Renal cortex interstitium (tissue), 11 donors: ENCODE measurements around the gene LBHD1. TPM values are rescaled to one million over a fixed set of nuclear protein-coding genes. Genes with fewer than 3 reads are reported as not detected.
"Not testable (repeated sequence)": the region's sequence is repeated elsewhere in the genome, so short reads cannot be mapped to it uniquely, and the experiment has no call there.

ENCODE experiments used
- DNase-seq, 11 donors: peaks; one replicate each; pipeline ENCODE4 v3.0.0-alpha.2; 2013; ENCODE audit warnings: low read depth in 9 of 11, low spot score in 4 of 11; ENCODE audit errors: extremely low read depth in 1 of 11
- polyA plus RNA-seq, 3 donors: library from polyadenylated mRNA; unstranded; fragments of 120-200 nt; gene quantifications; one replicate each; pipeline ENCODE4 v1.2.1, GENCODE V29; 2013; ENCODE audit not compliant: insufficient read length in 3 of 3

The LBHD1 gene
- polyA plus RNA-seq, 3 donors, result 6.3 to 6.8 (median 6.4) TPM

DNA sequence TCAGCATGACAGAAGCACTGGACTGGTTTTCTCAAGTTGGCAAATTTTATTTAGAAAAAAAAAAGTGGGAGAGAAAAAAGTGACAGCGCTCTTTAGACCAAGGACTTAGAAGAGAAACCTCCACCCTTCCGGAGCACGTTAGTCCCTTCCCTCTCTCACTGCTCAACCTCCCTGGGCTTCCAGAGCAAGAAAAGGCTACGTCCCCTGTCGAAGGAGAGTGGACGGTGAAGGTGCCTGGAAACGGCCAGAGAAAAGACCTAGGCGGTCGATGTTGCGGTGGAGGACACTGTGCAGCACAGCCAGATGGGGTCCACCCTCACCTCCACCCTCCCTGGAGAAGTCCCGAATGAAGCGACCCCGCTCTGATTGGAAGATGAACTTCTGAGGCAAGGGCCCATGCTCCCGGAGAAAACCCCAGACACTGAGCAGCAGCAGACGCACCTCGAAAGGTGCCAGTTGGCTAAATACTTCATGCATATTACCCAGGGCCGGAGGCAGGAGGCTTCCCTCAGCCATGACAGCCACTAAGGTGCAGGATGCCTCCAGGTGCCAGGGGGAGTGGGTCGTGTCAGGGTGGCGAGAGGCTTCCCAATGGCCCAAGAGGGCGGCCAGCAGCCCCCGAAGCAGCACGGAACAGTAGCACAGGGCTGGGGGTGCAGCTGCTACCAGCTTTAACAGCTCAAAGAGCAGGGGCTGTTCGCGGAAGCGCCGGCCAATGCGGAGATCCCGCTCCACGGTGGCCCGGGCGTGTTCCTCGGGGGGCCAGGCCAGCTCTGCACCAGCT is 25.1 kb downstream of the LBHD1 start:
- DNase-seq, result no peak

GRCh38 chr11:62645946-62646824 is 25.9 kb downstream of the LBHD1 start, which contains the start of gene GANAB:
GANAB (minus strand) TSS chr11:62646613; CDS start chr11:62646599, 14 bp downstream.
- peak; percentile 91 to 99 (median 98) for DNase-seq

DNA sequence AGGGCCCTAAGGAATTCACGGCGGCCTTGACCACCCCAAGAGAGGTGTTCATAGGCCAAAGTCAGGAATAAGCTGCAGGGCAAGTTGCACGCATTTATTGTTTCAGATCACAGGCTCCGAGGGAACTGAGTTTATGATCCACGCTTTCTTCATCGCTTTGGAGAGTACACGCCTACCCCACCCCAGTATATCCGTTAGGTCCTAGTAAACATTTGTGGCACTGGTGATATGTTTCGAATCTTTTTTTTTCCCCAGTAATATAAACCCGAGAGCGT is 26.5 kb downstream of the LBHD1 start:
- DNase-seq, result no peak

- DNase-seq, result no peak
Measured at GRCh38 chr11:62644220-62644619, 27.8 kb downstream of the LBHD1 start.

DNA sequence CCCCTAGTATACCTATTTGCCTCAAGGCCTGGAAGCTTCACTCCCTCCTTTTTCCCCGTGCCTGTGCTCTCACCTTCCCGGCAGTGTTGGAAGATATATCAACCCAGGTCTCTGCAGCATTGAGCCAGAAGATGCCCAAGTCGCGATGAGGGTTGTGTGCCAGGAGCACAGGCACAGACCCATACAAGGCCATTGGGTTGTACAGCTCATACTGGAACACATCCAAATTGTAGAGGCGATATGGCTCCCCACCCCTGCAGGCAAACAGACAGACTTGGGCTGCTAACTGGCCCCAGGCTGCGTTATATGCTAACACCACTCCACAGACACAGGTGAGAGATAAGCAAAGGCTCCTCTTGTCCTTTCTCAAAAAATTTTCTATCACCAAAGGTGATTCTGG is 39.6 kb downstream of the LBHD1 start:
- no peak for DNase-seq

DNA sequence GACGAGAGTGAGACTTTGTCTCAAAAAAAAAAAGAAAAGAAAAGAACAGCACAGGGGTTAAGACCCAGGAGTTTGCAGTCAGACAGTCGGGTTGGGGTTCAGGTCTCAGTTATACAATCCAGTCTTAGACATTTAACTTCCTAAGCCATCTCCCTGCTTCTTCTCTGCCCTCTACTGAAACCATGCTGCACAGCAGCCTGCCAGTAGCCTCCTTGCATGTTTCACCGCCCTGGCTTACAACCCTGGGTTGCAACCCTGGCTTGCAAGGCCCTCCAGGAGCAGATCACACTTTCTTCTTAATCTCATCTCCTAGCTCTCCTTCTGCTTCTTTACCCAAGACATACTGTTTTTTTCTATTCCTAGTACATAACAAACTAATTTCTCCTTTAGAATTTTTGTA is 44.4 kb downstream of the LBHD1 start:
- no peak for DNase-seq

DNA sequence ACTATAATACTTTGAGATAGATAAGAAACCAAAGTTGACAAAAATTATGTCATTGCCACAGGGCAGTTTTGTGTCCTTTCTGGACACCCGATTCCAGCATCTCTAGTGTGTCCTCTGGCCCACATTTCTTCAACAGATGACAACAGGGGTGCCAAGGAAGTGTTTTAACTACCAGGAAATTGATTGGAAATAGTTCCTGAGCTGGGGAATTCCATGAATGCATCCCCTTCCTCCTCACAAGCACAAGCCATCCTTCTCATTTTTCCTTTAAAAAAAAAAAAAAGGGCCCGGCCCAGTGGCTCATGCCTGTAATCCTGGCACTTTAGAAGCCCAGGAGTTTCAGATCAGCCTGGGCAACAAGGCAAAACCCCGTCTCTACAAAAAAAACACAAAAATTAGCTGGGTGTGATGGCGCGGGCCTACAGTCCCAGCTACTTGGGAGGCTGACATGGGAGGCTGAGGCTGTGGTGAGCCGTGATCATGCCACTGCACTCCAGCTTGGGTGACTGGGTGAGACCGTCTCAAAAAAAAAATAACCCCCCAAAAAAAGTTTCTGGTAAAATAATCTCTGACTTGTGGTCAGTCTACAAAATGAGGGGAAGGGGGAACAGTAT is 49.5 kb downstream of the LBHD1 start:
- DNase-seq, result no peak

DNA sequence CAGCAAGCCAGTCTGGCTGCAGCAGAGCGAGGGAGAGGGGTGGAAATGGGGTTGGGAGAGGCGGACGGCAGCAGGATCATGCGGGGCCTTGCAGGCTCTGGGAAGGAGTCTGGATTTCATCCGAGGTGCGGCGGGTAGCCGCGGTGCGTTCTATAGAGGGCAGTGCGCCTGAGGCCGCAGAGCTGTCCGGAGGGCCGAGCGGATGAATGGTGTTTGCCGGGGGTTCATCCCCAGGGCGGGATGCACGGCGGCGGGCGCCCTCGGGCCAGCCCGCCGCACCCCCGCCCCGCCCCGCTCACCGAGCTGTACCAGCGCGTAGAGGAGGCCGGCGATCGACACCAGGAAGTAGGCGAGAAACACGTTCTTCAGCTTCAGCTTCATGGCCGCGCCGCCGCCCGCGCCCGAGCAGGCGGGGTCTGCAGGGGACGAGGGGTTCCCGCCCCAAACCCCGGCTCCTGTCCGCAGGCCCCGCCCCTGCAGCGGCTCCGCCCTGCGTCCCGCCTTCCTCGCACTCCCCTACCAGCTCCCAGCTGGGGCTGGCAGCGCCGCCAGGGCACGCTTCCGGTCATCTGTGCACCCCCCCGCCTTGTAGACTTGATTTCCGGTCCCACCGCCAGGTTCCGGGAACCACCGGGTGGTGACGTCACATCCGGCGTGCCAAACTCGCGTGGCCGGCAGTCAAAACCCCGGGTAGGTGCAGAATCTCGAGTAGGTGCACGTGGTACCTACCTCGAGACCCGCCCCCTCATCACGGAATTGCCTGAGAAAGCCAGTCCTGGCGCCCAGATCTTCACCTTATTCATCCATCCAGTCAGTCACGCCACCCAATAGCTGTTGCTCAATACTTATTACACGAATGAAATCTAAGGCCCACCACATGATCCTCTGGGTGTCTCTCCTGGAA is 50.2 kb downstream of the LBHD1 start, which contains the start of gene B3GAT3:
TSS of gene B3GAT3 (minus strand) at position 420 of the 904 bp plus-strand sequence. CDS start at position 381, 39 bp downstream.
- peak; percentile 87 to 96 (median 93) for DNase-seq

DNA sequence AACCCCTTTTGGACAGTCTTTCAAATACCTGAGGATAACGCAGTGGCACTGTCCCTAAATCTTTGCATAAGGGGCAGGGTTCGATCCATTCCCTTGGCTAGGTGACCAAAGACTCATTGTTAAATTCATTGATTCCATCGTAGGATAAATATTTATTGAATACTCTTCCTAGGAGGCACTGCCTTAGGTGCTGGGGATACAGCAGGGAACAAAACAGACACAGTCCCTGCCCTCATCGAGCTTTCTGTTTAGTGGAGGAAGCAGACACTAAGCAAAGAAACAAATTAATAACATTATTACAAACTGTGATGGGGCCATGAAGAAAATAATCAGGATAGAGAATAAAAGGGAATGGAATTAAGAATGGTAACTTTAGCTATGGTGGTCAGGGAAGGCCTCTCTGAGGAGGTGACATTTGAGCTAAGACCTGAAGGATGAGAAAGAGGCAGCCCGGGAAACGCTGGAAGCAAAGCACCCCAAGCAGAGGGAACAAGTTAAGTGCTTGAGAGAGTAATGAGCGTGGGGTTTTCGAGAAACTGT is 51.0 kb downstream of the LBHD1 start:
- DNase-seq, result no peak

DNA sequence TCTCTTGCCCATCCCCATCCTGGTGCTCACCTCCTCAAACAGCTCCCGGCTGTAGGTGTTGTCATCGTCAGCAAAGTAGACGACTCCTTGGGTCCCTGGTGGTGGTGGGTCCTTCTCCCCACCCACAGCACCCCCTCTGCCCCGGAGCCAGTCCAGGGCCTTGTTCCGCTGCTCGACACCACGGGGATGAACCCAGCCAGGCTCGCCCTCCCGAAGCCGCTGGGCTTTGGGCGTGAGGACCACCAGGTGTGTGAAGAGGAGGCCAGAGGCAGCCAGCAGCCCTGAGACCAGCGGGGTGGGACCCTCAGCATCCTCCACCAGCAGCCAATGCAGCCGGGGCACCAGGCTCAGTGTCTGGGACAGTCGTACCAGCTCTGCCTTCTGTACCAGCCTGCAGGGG is 55.1 kb downstream of the LBHD1 start:
- DNase-seq, result not testable (repeated sequence)

DNA sequence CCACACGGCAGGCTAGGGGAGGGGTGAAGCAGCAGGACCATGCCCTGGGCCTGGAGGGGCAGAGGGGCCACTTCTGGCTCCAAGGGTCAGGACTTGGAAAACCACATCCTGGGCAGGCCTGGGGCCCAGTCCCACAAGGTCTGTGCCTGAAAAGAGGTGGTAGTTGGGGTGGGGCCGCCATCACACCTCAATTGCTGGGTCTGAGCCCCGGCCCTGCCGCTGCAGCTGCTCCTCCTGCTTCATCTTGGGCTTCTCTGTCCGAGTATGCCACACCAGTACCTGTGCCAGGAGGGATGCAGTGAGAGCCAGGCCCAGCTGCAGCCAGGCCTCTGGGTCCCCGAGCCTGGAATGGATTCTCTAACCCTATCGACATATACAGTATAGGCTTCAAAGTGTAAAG is 56.5 kb downstream of the LBHD1 start:
- no peak for DNase-seq

DNA sequence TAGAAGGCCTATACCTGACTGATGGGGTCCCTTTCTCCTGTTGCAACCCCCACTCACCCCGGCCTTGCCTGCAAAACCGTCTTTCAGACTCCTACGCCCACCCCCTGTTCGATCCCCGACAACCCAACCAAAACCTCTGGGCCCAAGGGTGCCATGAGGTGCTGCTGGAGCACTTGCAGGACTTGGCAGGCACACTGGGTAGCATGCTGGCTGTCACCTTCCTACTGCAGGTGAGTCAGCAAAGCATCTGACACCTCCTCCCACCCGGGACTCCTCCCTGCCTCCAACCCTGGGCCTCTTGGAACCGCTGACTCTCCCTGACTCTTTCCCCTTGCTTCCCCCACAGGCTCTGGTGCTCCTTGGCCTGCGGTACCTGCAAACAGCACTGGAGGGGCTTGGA is 57.8 kb downstream of the LBHD1 start:
- no peak for DNase-seq

DNA sequence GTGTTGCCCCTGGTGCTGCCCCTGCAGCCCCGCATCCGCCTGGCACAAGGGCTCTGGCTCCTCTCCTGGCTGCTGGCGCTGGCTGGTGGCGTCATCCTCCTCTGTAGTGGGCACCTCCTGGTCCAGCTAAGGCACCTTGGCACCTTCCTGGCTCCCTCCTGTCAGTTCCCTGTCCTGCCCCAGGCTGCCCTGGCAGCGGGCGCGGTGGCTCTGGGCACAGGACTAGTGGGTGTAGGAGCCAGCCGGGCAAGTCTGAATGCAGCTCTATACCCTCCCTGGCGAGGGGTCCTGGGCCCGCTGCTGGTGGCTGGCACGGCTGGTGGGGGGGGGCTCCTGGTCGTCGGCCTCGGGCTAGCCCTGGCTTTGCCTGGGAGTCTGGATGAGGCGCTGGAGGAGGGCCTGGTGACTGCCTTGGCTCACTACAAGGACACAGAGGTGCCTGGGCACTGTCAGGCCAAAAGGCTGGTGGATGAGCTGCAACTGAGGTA is 58.7 kb downstream of the LBHD1 start:
- no peak for DNase-seq

Other genes starting within 250 kb of the LBHD1 start
- 100 to 1,000 TPM; 193 to 231 (median 198) TPM for gene AHNAK, start 125.5 kb downstream of the LBHD1 start, polyA plus RNA-seq
- 1,000 to 10,000 TPM; 2,243 to 2,394 (median 2,287) TPM for gene EEF1G, start 98.4 kb downstream of the LBHD1 start, polyA plus RNA-seq
- gene TUT1, start 80.7 kb downstream of the LBHD1 start, polyA plus RNA-seq, result 10 to 100 TPM; 21.2 to 27.7 (median 23.7) TPM
- 100 to 1,000 TPM in 2 of 3 donors, 10 to 100 TPM in 1; 79.7 to 105 (median 101) TPM for gene MTA2, start 70.4 kb downstream of the LBHD1 start, polyA plus RNA-seq
- gene EML3, start 59.5 kb downstream of the LBHD1 start, polyA plus RNA-seq, result 10 to 100 TPM; 30.5 to 38.5 (median 34.3) TPM
- gene ROM1, start 59.0 kb downstream of the LBHD1 start, polyA plus RNA-seq, result 1 to 10 TPM; 2.9 to 4.8 (median 3.5) TPM
- 10 to 100 TPM; 20.8 to 42.2 (median 36.5) TPM for gene B3GAT3, start 50.3 kb downstream of the LBHD1 start, polyA plus RNA-seq
- gene GANAB, start 25.7 kb downstream of the LBHD1 start, polyA plus RNA-seq, result 100 to 1,000 TPM; 349 to 398 (median 360) TPM
- 10 to 100 TPM; 18.1 to 22.7 (median 19.2) TPM for gene INTS5, start 19.0 kb downstream of the LBHD1 start, polyA plus RNA-seq
- 10 to 100 TPM; 56.8 to 59.1 (median 58.5) TPM for gene C11orf98, start 7.1 kb downstream of the LBHD1 start, polyA plus RNA-seq
- 1 to 10 TPM; 3.8 to 5.9 (median 4.6) TPM for gene CSKMT, start 7.0 kb downstream of the LBHD1 start, polyA plus RNA-seq
- gene UQCC3, start 594 bp downstream of the LBHD1 start, polyA plus RNA-seq, result 10 to 100 TPM in 2 of 3 donors, 1 to 10 TPM in 1; 6.4 to 12.5 (median 10.7) TPM
- 100 to 1,000 TPM; 147 to 191 (median 164) TPM for gene UBXN1, start 6.8 kb upstream of the LBHD1 start, polyA plus RNA-seq
- gene LRRN4CL, start 17.3 kb upstream of the LBHD1 start, polyA plus RNA-seq, result 1 to 10 TPM in 2 of 3 donors, under 1 TPM in 1; 0.75 to 1.3 (median 1.1) TPM
- gene BSCL2, start 35.2 kb upstream of the LBHD1 start, polyA plus RNA-seq, result 10 to 100 TPM; 60.1 to 70.8 (median 63.0) TPM
- 1 to 10 TPM; 1.4 to 2.6 (median 2.0) TPM for gene GNG3, start 35.4 kb upstream of the LBHD1 start, polyA plus RNA-seq
- gene HNRNPUL2, start 55.2 kb upstream of the LBHD1 start, polyA plus RNA-seq, result 10 to 100 TPM; 82.0 to 92.8 (median 92.6) TPM
- gene TTC9C, start 56.2 kb upstream of the LBHD1 start, polyA plus RNA-seq, result 10 to 100 TPM; 38.1 to 48.2 (median 41.8) TPM
- 1 to 10 TPM; 7.3 to 8.1 (median 7.5) TPM for gene ZBTB3, start 81.9 kb upstream of the LBHD1 start, polyA plus RNA-seq
- gene POLR2G, start 89.3 kb upstream of the LBHD1 start, polyA plus RNA-seq, result 100 to 1,000 TPM; 133 to 162 (median 156) TPM
- 10 to 100 TPM; 27.1 to 38.7 (median 33.1) TPM for gene TAF6L, start 99.1 kb upstream of the LBHD1 start, polyA plus RNA-seq
- 10 to 100 TPM; 58.3 to 73.4 (median 71.4) TPM for gene TMEM179B, start 115.1 kb upstream of the LBHD1 start, polyA plus RNA-seq
- gene TMEM223, start 119.7 kb upstream of the LBHD1 start, polyA plus RNA-seq, result 10 to 100 TPM; 21.8 to 30.6 (median 29.2) TPM
- 100 to 1,000 TPM; 114 to 137 (median 116) TPM for gene NXF1, start 133.2 kb upstream of the LBHD1 start, polyA plus RNA-seq
- gene STX5, start 159.8 kb upstream of the LBHD1 start, polyA plus RNA-seq, result 10 to 100 TPM; 51.6 to 57.9 (median 56.7) TPM
- under 1 TPM in 1 of 3 donors, not detected in 2; 0.42 TPM for gene TEX54, start 160.6 kb upstream of the LBHD1 start, polyA plus RNA-seq
- 10 to 100 TPM; 33.7 to 48.3 (median 43.5) TPM for gene WDR74, start 167.3 kb upstream of the LBHD1 start, polyA plus RNA-seq
- gene SLC3A2, start 208.6 kb upstream of the LBHD1 start, polyA plus RNA-seq, result 100 to 1,000 TPM; 164 to 215 (median 179) TPM
- under 1 TPM in 2 of 3 donors, not detected in 1; 0.09 to 0.11 TPM for gene CHRM1, start 249.1 kb upstream of the LBHD1 start, polyA plus RNA-seq